IPS-18a (cell line): ENCODE measurements around the gene GDPGP1.
A peak's percentile ranks its signal among the peaks of the same experiment; 100 is the strongest.

ENCODE experiments used
- H3K27ac ChIP-seq: one replicate; pipeline ENCODE4 v1.5.1; 2013; ENCODE audit warnings: low read length
- H3K27me3 ChIP-seq: one replicate; pipeline ENCODE4 v1.6.1; 2013; ENCODE audit warnings: mild to moderate bottlenecking, low read length; ENCODE audit not compliant: control insufficient read depth, insufficient read depth
- H3K36me3 ChIP-seq: one replicate; pipeline ENCODE4 v1.6.1; 2013; ENCODE audit warnings: low read depth, low read length; ENCODE audit not compliant: control insufficient read depth
- H3K4me1 ChIP-seq: one replicate; pipeline ENCODE4 v1.6.1; 2013; ENCODE audit warnings: low read depth, low read length; ENCODE audit not compliant: control insufficient read depth
- H3K4me3 ChIP-seq: one replicate; pipeline ENCODE4 v1.5.1; 2013; ENCODE audit warnings: low read length
- H3K9ac ChIP-seq: one replicate; pipeline ENCODE4 v1.6.1; 2013; ENCODE audit warnings: mild to moderate bottlenecking, low read length, moderate library complexity
- H3K9me3 ChIP-seq: one replicate; pipeline ENCODE4 v1.6.1; 2013; ENCODE audit warnings: low read depth, low read length; ENCODE audit not compliant: control insufficient read depth

Gene GDPGP1

GRCh38 chr15:90230610-90231009 lies 3.4 kb upstream of the GDPGP1 start:
- Histone ChIP-seq H3K36me3 (peaks cover 29% of the 10 kb centered on the region), H3K9me3 (no peaks in the 10 kb centered on the region), H3K27me3 (no peaks in the 10 kb centered on the region), H3K27ac (no peak overlapping the region), H3K4me1 (peaks cover 6% of the 10 kb centered on the region), H3K9ac (no peak overlapping the region), H3K4me3 (no peak overlapping the region)

- no peak overlapping the region for H3K27ac ChIP-seq
- no peaks in the 10 kb centered on the region for H3K27me3 ChIP-seq
- no peak overlapping the region for H3K9ac ChIP-seq
- H3K36me3 ChIP-seq, result peaks cover 24% of the 10 kb centered on the region
- H3K9me3 ChIP-seq, result no peaks in the 10 kb centered on the region
- H3K4me1 ChIP-seq, result peaks cover 6% of the 10 kb centered on the region
- no peak overlapping the region for H3K4me3 ChIP-seq
These were observed 2.7 kb upstream of the GDPGP1 start for GRCh38 chr15:90231028-90232017.

- H3K36me3 ChIP-seq, result peaks cover 24% of the 10 kb centered on the region
- H3K27me3 ChIP-seq, result no peaks in the 10 kb centered on the region
- H3K9me3 ChIP-seq, result no peaks in the 10 kb centered on the region
- H3K4me1 ChIP-seq, result peaks cover 6% of the 10 kb centered on the region
- no peak overlapping the region for H3K9ac ChIP-seq
- H3K4me3 ChIP-seq, result no peak overlapping the region
- H3K27ac ChIP-seq, result no peak overlapping the region
These were observed 1.8 kb upstream of the GDPGP1 start for GRCh38 chr15:90232196-90232595.

GRCh38 chr15:90232941-90233386 lies 1.0 kb upstream of the GDPGP1 start:
- Histone ChIP-seq H3K36me3 (peaks cover 22% of the 10 kb centered on the region), H3K27ac (no peak overlapping the region)

GRCh38 chr15:90233387-90234095 lies 468 bp upstream of the GDPGP1 start, which contains the start of gene CIB1:
TSS of gene CIB1 (minus strand) at chr15:90233941. CDS start at chr15:90233885, 56 bp downstream.
- Histone ChIP-seq H3K27ac (no peak within 1 kb of the TSS), H3K36me3 (peaks cover 20% of the 10 kb centered on the region), H3K9me3 (no peaks in the 10 kb centered on the region), H3K9ac (peak within 1 kb of the TSS; percentile 47), H3K4me1 (peaks cover 6% of the 10 kb centered on the region), H3K4me3 (peak within 1 kb of the TSS; percentile 61), H3K27me3 (no peaks in the 10 kb centered on the region)

More at GRCh38 chr15:90232941-90233386, 1.0 kb upstream of the GDPGP1 start:
- Histone ChIP-seq H3K4me3 (peak overlapping the region; percentile 61), H3K4me1 (peaks cover 6% of the 10 kb centered on the region), H3K9ac (peak overlapping the region; percentile 5), H3K27me3 (no peaks in the 10 kb centered on the region), H3K9me3 (no peaks in the 10 kb centered on the region)

- Histone ChIP-seq H3K9ac (no peak overlapping the region), H3K36me3 (peaks cover 6% of the 10 kb centered on the region), H3K27ac (no peak overlapping the region), H3K27me3 (no peaks in the 10 kb centered on the region), H3K9me3 (no peaks in the 10 kb centered on the region), H3K4me3 (no peak overlapping the region), H3K4me1 (peaks cover 4% of the 10 kb centered on the region)
These were observed 5.4 kb downstream of the GDPGP1 start for GRCh38 chr15:90239371-90239770.

GRCh38 chr15:90240856-90241255 lies 6.8 kb downstream of the GDPGP1 start:
- no peaks in the 10 kb centered on the region for H3K27me3 ChIP-seq
- no peaks in the 10 kb centered on the region for H3K9me3 ChIP-seq
- no peak overlapping the region for H3K4me3 ChIP-seq
- no peak overlapping the region for H3K9ac ChIP-seq
- no peaks in the 10 kb centered on the region for H3K4me1 ChIP-seq
- peaks cover 6% of the 10 kb centered on the region for H3K36me3 ChIP-seq
- H3K27ac ChIP-seq, result no peak overlapping the region

- Histone ChIP-seq H3K9ac (no peak overlapping the region), H3K27ac (no peak overlapping the region), H3K36me3 (peaks cover 6% of the 10 kb centered on the region), H3K9me3 (no peaks in the 10 kb centered on the region), H3K4me3 (no peak overlapping the region), H3K4me1 (no peaks in the 10 kb centered on the region), H3K27me3 (no peaks in the 10 kb centered on the region)
These were observed 7.6 kb downstream of the GDPGP1 start for GRCh38 chr15:90241343-90242192.

GRCh38 chr15:90243943-90244639 lies 10.1 kb downstream of the GDPGP1 start:
- H3K4me1 ChIP-seq, result no peaks in the 10 kb centered on the region
- no peak overlapping the region for H3K27ac ChIP-seq
- H3K9ac ChIP-seq, result no peak overlapping the region
- H3K9me3 ChIP-seq, result no peaks in the 10 kb centered on the region
- no peaks in the 10 kb centered on the region for H3K36me3 ChIP-seq
- H3K4me3 ChIP-seq, result no peak overlapping the region
- H3K27me3 ChIP-seq, result no peaks in the 10 kb centered on the region

GRCh38 chr15:90248789-90249202 lies 14.8 kb downstream of the GDPGP1 start:
- no peaks in the 10 kb centered on the region for H3K36me3 ChIP-seq
- peaks cover 7% of the 10 kb centered on the region for H3K27me3 ChIP-seq
- no peak overlapping the region for H3K27ac ChIP-seq
- H3K4me1 ChIP-seq, result no peaks in the 10 kb centered on the region
- H3K9ac ChIP-seq, result no peak overlapping the region
- peak overlapping the region; percentile 62 for H3K4me3 ChIP-seq
- no peaks in the 10 kb centered on the region for H3K9me3 ChIP-seq
